ENCODE measurements around the gene CFAP47.

DNA sequence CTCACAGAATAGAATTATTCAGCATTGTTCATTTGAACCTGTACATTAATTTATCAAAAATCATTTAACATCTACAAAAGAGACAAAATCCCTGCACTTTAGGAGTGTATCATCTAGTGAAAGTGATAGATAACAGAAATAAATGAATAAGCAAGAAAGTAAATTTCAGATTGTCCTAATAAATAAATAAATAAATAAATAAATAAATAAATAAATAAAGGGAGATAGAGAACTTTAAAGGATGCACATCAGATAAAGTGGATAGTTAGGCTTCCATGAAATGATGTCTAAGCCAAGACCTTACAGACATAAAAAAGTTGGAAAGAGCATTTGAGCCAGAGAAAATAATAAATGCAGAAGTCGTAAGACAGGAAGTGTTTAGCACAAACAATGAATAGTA is 444.7 kb downstream of the CFAP47 start:
- TF ChIP-seq, protein P1, sequence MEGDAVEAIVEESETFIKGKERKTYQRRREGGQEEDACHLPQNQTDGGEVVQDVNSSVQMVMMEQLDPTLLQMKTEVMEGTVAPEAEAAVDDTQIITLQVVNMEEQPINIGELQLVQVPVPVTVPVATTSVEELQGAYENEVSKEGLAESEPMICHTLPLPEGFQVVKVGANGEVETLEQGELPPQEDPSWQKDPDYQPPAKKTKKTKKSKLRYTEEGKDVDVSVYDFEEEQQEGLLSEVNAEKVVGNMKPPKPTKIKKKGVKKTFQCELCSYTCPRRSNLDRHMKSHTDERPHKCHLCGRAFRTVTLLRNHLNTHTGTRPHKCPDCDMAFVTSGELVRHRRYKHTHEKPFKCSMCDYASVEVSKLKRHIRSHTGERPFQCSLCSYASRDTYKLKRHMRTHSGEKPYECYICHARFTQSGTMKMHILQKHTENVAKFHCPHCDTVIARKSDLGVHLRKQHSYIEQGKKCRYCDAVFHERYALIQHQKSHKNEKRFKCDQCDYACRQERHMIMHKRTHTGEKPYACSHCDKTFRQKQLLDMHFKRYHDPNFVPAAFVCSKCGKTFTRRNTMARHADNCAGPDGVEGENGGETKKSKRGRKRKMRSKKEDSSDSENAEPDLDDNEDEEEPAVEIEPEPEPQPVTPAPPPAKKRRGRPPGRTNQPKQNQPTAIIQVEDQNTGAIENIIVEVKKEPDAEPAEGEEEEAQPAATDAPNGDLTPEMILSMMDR (IDR thresholded peaks at IDR 0.05), result no peak
- TF ChIP-seq, protein P2, sequence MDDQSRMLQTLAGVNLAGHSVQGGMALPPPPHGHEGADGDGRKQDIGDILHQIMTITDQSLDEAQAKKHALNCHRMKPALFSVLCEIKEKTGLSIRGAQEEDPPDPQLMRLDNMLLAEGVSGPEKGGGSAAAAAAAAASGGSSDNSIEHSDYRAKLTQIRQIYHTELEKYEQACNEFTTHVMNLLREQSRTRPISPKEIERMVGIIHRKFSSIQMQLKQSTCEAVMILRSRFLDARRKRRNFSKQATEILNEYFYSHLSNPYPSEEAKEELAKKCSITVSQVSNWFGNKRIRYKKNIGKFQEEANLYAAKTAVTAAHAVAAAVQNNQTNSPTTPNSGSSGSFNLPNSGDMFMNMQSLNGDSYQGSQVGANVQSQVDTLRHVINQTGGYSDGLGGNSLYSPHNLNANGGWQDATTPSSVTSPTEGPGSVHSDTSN (IDR thresholded peaks at IDR 0.05), result no peak
- TF ChIP-seq POLR2A (IDR thresholded peaks at IDR 0.05; ENCODE audit: low read length) (no peak), RARB (CRISPR knock-in tag; IDR thresholded peaks at IDR 0.05) (no peak), FOSB (CRISPR knock-in tag; IDR thresholded peaks at IDR 0.05) (no peak), RCOR1 (IDR thresholded peaks at IDR 0.05; ENCODE audit: low read depth, low read length) (no peak), CHD2 (IDR thresholded peaks at IDR 0.05; ENCODE audit: low read length, partially characterized antibody) (no peak)
